ENCODE results near the gene FKTN. TPM values are rescaled to one million over a fixed set of nuclear protein-coding genes. Genes with fewer than 3 reads are reported as not detected.

FKTN gene
- total RNA-seq, 4 donors from 2014 or later: 3.6 to 10.9 (median 7.4) TPM

GRCh38 chr9:105661011-105661410 is 103.1 kb downstream of the FKTN start:
- TF ChIP-seq POLR2A (IDR thresholded peaks at IDR 0.05) (no peak), CTCF (IDR thresholded peaks at IDR 0.05) (no peak)
- 50 to 51% methylated on average over 4 of the region's 4 CpGs for WGBS, 2 donors
- no peak for DNase-seq (ENCODE audit: low spot score in 2 of 2)
- no peak overlapping the region for H3K4me3 ChIP-seq (ENCODE audit: low read depth, poor library complexity, severe bottlenecking)
- intact Hi-C loops (cut with DNase I; ENCODE audit: low total_unique reads): no loop called here

- TF ChIP-seq CTCF (IDR thresholded peaks at IDR 0.05) (no peak), POLR2A (IDR thresholded peaks at IDR 0.05) (no peak)
- H3K4me3 ChIP-seq (ENCODE audit: low read depth, poor library complexity, severe bottlenecking): no peak within 1 kb of the TSS
- intact Hi-C loops (cut with DNase I; ENCODE audit: low total_unique reads): no loop called here
- 88% methylated on average over 12 of the region's 12 CpGs for WGBS, 2 donors
- DNase-seq (ENCODE audit: low spot score in 2 of 2): no peak
Measured at GRCh38 chr9:105662184-105663104, 104.5 kb downstream of the FKTN start, which contains the start of gene TAL2. Gene TAL2 (plus strand): TSS chr9:105662457. CDS start chr9:105662497, 40 bp downstream.

GRCh38 chr9:105663914-105664313 is 106.0 kb downstream of the FKTN start:
- no peak overlapping the region for H3K4me3 ChIP-seq (ENCODE audit: low read depth, poor library complexity, severe bottlenecking)

GRCh38 chr9:105667867-105668266 is 109.9 kb downstream of the FKTN start:
- DNase-seq (ENCODE audit: low spot score in 2 of 2): no peak
- TF ChIP-seq CTCF (IDR thresholded peaks at IDR 0.05) (no peak), POLR2A (IDR thresholded peaks at IDR 0.05) (no peak)
- 31 to 34% methylated on average over 4 of the region's 4 CpGs for WGBS, 2 donors

More at GRCh38 chr9:105663914-105664313, 106.0 kb downstream of the FKTN start:
- WGBS, 2 donors: 74 to 77% methylated on average over 5 of the region's 5 CpGs
- DNase-seq (ENCODE audit: low spot score in 2 of 2): no peak
- TF ChIP-seq CTCF (IDR thresholded peaks at IDR 0.05) (no peak), POLR2A (IDR thresholded peaks at IDR 0.05) (no peak)
- intact Hi-C loops (cut with DNase I; ENCODE audit: low total_unique reads): no loop called here

GRCh38 chr9:105670315-105670714 is 112.4 kb downstream of the FKTN start:
- H3K4me3 ChIP-seq (ENCODE audit: low read depth, poor library complexity, severe bottlenecking): no peak overlapping the region
- no peak for DNase-seq (ENCODE audit: low spot score in 2 of 2)
- no peak for TF ChIP-seq CTCF (IDR thresholded peaks at IDR 0.05)
- no peak for TF ChIP-seq POLR2A (IDR thresholded peaks at IDR 0.05)
- intact Hi-C loops (cut with DNase I; ENCODE audit: low total_unique reads): no loop called here
- 64 to 70% methylated on average over 3 of the region's 3 CpGs for WGBS, 2 donors

More at GRCh38 chr9:105667867-105668266, 109.9 kb downstream of the FKTN start:
- H3K4me3 ChIP-seq (ENCODE audit: low read depth, poor library complexity, severe bottlenecking): no peak overlapping the region
- intact Hi-C loops (cut with DNase I; ENCODE audit: low total_unique reads): no loop called here
